ENCODE measurements around the gene SPPL3.

DNA sequence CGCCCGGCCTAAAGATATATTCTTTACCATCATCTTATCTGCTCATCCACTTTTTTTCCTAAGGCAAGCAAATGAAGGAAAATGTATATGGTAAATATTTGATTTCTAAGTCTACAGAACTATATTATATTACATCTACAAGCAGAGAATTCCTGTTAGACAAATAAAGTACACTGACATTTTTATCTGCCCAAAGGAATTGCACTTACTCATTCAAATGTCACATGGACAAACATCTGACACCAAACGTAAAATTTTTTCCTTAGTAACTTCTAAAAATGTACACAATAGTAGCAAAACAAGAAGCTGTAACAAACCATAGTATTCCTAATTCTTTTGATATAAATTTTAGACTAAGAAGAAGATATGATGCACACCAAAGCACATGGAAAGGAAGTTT is 51.0 kb downstream of the SPPL3 start:
- TF ChIP-seq TAF1 (IDR thresholded peaks at IDR 0.05; ENCODE audit: borderline replicate concordance, insufficient read depth, low read length), result no peak
- TF ChIP-seq POLR2AphosphoS5 (IDR thresholded peaks at IDR 0.05; ENCODE audit: low read depth, low read length), result no peak
- no peak for TF ChIP-seq SIN3A (IDR thresholded peaks at IDR 0.05; ENCODE audit: borderline replicate concordance, insufficient read depth, low read length)
- TF ChIP-seq, protein P1, sequence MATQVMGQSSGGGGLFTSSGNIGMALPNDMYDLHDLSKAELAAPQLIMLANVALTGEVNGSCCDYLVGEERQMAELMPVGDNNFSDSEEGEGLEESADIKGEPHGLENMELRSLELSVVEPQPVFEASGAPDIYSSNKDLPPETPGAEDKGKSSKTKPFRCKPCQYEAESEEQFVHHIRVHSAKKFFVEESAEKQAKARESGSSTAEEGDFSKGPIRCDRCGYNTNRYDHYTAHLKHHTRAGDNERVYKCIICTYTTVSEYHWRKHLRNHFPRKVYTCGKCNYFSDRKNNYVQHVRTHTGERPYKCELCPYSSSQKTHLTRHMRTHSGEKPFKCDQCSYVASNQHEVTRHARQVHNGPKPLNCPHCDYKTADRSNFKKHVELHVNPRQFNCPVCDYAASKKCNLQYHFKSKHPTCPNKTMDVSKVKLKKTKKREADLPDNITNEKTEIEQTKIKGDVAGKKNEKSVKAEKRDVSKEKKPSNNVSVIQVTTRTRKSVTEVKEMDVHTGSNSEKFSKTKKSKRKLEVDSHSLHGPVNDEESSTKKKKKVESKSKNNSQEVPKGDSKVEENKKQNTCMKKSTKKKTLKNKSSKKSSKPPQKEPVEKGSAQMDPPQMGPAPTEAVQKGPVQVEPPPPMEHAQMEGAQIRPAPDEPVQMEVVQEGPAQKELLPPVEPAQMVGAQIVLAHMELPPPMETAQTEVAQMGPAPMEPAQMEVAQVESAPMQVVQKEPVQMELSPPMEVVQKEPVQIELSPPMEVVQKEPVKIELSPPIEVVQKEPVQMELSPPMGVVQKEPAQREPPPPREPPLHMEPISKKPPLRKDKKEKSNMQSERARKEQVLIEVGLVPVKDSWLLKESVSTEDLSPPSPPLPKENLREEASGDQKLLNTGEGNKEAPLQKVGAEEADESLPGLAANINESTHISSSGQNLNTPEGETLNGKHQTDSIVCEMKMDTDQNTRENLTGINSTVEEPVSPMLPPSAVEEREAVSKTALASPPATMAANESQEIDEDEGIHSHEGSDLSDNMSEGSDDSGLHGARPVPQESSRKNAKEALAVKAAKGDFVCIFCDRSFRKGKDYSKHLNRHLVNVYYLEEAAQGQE (IDR thresholded peaks at IDR 0.05; ENCODE audit: insufficient read depth in 1 of 2, low read depth in 2 of 2, low read length in 2 of 2), result no peak
- TF ChIP-seq FOXP2 (optimal IDR thresholded peaks at IDR 0.05; ENCODE audit: borderline replicate concordance, extremely low read depth, extremely low read length, insufficient read depth), result no peak

Data from PFSK-1 (cell line).